ENCODE measurements around the gene LGR4.

LGR4 gene

GRCh38 chr11:27482793-27483192 lies 10.2 kb upstream of the LGR4 start:
- no peak for DNase-seq

GRCh38 chr11:27481992-27482391 lies 9.4 kb upstream of the LGR4 start:
- no peak for DNase-seq

- DNase-seq = no peak
Observed at GRCh38 chr11:27477831-27478230, 5.2 kb upstream of the LGR4 start.

DNA sequence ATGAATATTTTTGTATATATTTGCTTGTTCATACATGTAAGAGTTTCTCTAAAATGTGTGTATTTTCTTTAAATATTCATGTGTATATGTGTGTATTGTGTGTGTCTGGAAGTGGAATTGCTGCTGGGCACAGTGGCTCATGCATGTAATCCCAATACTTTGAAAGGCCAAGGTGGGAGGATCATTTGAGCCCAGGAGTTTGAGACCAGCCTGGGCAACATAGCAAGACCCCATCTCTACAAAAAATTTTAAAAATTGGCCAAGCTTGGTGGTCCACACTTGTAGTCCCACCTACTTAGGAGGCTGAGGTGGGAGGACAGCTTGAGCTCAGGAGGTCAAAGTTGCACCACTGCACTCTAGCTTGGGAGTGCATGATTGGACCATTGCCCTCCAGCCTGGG lies 4.7 kb upstream of the LGR4 start:
- no peak for DNase-seq

DNA sequence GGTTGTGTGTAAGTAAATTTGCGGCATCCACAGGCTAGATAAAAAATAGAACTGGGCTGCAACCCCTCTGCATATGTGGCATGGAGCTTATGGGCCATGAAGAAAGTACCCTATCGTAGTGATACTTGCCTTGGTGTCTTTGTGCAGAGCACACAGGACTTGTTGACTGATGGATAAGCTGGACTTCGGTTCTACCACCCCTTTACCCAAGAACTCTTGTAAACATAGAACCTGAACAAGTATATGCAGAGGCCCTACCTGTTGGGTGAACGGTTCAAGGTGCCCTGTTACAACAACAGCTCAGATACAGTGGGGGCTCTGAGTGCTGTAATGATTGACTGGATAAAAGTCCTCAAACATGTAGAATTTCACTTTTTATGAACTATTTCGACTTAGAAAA lies 3.0 kb upstream of the LGR4 start:
- DNase-seq = no peak

DNA sequence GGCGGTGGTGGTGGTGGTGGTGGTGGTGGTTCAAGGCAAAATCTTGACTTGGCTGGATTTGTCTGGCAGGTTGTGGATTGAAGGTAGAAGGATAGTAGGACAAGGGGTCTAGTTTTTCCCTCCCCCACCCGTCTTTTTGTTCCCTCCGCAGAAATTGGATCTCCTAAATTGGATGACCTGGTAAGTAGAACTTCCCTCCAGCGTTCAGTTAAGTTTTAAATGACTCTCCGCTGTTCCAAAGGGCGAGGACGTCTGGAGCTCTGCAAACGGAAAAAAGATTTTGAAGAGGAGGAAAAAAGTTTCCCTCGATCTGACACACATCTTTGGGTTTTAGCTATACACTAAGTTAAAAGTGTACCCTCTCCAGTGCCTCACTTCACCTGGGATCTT lies 422 bp upstream of the LGR4 start:
- no peak for DNase-seq

DNA sequence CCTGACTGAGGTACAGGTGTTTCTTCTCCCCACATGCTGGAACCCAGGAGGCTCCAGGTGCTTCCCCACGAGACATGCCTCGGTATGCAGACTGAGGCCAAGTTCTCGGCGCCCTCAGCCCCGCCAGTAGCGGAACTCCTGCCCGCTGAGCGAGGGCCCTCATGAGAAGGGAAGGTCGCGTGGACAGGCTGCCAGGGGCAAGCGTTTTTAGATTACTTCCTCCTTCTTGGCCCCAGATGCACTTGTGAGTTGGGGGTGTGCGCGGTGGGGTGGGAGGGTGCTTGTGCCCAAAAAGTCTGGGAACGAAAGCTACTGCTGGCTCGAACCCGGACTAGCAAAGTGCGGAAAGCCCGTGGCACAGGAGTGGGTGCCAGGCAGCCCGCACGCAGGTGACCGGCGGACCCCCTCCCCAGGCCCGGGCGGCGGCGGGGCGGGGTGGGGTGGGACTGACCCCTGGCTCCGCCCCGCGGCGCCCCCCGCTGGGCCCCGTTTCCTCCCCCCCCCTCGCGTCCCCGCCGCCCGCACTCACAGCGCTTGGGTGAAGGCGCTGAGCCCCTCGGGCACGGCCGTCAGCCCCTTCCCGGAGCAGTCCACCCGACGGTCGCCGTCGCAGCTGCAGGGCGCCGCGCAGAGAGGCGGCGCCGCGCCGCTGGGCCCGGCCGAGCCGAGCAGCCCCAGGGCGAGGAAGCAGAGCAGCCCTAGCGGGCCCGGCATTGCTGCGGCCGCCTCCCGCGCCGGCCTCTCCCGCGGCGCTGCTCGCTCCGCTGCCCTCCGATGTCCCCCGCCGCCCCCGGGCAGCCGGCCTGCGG lies 797 bp downstream of the LGR4 start:
- DNase-seq = no peak

- no peak for DNase-seq
Observed at GRCh38 chr11:27470826-27471588, 1.6 kb downstream of the LGR4 start.

DNA sequence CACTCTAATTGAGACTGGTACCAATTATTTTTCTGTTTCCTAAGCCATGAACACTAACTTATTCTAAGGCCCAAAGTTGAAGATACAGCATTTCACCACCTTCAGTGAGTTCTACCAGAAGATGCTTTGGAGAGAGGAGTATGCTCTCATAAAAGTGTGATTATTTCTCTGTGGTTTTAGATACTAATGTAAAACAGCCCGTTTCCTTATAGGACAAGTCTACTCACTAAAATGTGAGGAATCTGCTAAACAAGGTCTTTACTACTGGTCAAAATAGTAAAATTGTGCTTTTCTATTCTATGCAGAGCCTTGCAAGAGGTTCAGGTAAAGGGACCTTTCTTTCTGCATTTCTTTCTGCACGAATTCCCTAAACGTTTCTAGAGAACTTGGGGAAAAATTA lies 2.4 kb downstream of the LGR4 start:
- no peak for DNase-seq

DNA sequence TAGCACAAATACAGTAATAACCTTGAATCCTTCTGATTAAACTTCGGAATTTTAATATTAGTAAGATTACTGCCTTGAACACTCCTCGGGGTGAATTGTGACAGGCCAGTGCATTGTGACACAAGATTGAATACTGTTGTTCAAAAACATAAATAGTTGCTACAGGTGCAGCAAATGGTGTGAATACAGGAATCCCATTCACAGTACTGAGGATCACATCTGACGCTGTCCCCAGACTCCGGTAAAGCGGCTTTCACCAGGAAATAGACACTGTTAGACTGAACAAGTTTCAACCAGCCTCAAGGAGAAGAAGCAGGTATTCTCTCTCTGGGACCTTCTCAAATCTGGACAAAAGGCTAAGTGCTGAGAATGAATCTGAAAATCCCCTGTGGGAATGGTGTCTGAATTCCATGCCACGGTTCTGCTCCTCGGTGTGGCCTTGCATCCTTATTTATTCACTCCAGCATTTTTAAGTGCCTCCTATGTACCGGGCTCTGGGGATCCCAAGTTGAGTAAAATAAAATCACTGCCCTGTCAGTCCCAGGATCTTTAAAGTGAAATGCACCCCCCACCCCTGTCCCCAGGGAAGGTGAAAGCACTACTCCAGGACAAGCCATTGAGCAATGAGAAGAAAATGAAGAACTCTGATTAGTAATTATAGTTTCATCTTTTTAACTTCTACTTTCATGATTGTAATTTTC lies 3.4 kb downstream of the LGR4 start:
- no peak for DNase-seq

DNA sequence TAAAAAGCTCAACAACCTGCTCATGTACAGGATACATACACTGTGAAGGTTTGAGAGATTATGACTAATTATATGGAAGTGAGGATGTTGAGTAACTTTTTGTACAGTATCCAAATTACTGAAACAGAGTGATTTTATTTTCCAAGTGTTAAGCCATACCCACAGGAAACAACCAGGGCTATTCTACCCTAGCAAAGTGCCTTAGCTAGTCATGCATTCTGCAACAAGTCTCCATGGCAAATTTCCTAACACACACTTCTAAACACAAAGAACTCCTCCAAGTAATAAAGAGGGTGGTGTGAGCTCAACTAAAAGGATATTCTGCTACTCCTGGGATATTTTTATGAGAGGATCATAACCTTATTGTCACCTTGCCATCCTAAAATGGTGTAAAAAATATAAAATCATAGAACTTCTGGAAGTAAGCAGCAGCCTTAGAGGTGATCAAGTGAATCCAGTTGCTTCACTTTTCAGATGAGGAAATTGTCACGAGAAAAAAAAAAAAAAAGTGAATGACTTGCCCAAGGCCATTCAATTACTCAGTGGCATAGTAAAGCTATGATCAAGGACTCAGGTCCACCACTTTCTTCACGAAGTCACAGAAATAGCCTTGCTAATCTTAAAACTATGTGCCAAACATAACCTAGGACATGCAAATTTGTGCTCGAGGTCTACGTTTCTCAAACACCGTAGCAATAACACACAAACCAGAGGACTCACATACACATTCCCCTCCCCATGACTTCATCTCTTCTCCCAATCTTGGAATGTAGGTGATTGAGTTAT lies 4.2 kb downstream of the LGR4 start:
- DNase-seq = no peak

GRCh38 chr11:27467181-27467913 lies 5.2 kb downstream of the LGR4 start:
- DNase-seq = no peak

GRCh38 chr11:27466363-27466762 lies 6.2 kb downstream of the LGR4 start:
- DNase-seq = no peak

- DNase-seq = no peak
Observed at GRCh38 chr11:27465629-27466028, 7.0 kb downstream of the LGR4 start.

- no peak for DNase-seq
Observed at GRCh38 chr11:27464909-27465308, 7.7 kb downstream of the LGR4 start.

DNA sequence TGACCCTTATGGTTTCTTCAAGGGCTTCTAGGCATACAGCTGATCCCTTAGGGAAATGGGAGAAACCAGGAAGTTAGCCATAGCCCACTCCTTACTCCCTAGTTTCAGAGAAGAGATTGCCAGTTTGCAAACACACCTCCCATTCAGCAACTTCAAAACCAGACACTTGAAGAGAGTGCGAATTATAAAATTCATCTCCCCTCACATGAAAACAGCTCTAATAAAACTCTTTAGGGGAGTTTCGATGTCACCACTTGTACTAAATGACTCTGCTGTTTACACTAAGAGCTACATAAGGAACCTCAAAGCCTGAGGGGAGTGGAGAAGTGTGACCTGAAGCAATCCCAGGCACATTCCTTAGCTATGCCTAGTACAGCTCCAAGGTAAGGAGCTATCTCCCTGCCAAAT lies 8.3 kb downstream of the LGR4 start:
- DNase-seq = no peak

DNA sequence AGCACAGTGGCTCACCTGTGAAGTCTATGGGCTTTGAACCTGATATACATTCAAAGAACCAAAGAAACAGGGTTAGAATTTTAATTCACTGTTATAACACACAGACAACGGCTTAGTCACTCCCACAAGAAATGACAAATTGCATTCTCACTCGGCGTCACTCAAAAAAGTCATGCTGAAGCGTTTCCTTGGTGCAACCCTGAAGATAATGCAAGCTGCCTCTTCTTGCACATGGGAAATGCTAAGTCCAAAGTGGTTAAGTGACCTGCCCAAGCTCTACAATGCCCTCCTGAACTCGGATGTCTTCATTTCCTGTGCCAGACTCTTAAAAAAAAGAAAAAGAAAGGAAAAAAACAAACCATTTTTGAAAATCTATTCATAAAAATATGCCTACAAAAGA lies 10.0 kb downstream of the LGR4 start:
- DNase-seq = no peak

GRCh38 chr11:27460158-27460978 lies 12.2 kb downstream of the LGR4 start:
- no peak for DNase-seq

- no peak for DNase-seq
Observed at GRCh38 chr11:27459191-27459590, 13.4 kb downstream of the LGR4 start.

DNA sequence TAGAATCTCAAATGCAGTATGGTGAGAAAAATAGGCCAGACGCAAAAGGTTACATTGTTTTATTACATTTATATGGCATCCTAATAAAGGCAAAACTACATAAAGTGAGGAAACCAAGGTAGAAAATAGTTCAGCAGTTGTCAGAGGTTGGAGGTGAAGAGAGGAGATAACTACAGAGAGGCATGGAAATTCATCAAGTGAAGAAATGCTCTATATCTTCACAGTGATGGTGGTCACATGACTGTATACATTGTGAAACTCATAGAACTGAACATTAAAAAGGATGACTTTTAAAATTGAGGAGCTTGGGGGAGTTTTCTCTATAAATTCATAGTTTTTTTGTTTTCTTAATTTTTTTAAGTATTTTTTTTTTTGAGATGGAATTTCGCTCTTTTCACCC lies 14.4 kb downstream of the LGR4 start:
- no peak for DNase-seq

GRCh38 chr11:27456795-27457329 lies 15.7 kb downstream of the LGR4 start:
- no peak for DNase-seq
